IMR-90 (cell line): Measurements from ENCODE around the gene CARD14. TPM values are rescaled to one million over a fixed set of nuclear protein-coding genes. Genes with fewer than 3 reads are reported as not detected.

Experiments
- ATAC-seq: fragments of 200-7000 bp; cut with Tn5 transposase; 2 replicates; pipeline ENCODE4 v1.9.1; 2020; ENCODE audit warnings: low read depth, mild to moderate bottlenecking, moderate library complexity
- BruUV-seq: library from RNA; stranded (reverse); fragments of 400-500 nt; replicated peaks from 2 replicates; lab custom pipeline; 2021; lab: Mats Ljungman, UMichigan
- CTCF ChIA-PET: fragments of 300-600 bp; formaldehyde crosslinking; extraction: SDS; loops from one replicate; lab custom pipeline; 2021; ENCODE audit warnings: antibody characterized with exemption; lab: Yijun Ruan, JAX
- POLR2A ChIA-PET: fragments of 300-600 bp; sonication (Branson Sonifier 250); formaldehyde crosslinking; loops from one replicate; lab custom pipeline; 2022; ENCODE audit warnings: antibody characterized with exemption; ENCODE audit not compliant: unreplicated experiment; lab: Charles Lee
- DNase-seq: peaks from one replicate; pipeline ENCODE4 v3.0.0; 2013
- H2AFZ ChIP-seq: replicated peaks from 2 replicates; pipeline ENCODE3; 2013; ENCODE audit warnings: low read length, mild to moderate bottlenecking; ENCODE audit not compliant: poor library complexity
- H2AK5ac ChIP-seq: 2 replicates; pipeline ENCODE4 v1.6.1; 2013; ENCODE audit warnings: low read depth, low read length, inconsistent platforms
- H2AK9ac ChIP-seq: replicated peaks from 2 replicates; pipeline ENCODE3; 2013; ENCODE audit warnings: mild to moderate bottlenecking, low read depth, low read length, moderate library complexity; ENCODE audit not compliant: poor library complexity
- H2BK120ac ChIP-seq: 2 replicates; pipeline ENCODE4 v1.6.1; 2013; ENCODE audit warnings: low read depth, low read length, inconsistent platforms
- H2BK15ac ChIP-seq: 3 replicates; pipeline ENCODE4 v1.6.1; 2013; ENCODE audit warnings: low read depth, low read length, inconsistent platforms
- H2BK20ac ChIP-seq: 2 replicates; pipeline ENCODE4 v1.6.1; 2013; ENCODE audit warnings: low read depth, mild to moderate bottlenecking, inconsistent platforms, low read length, moderate library complexity
- H2BK5ac ChIP-seq: 2 replicates; pipeline ENCODE4 v1.6.1; 2013; ENCODE audit warnings: mild to moderate bottlenecking, low read depth, low read length, inconsistent platforms; ENCODE audit not compliant: poor library complexity, severe bottlenecking
- H3K14ac ChIP-seq: replicated peaks from 2 replicates; pipeline ENCODE4 v1.6.1; 2013; ENCODE audit warnings: low read depth, low read length, inconsistent platforms
- H3K18ac ChIP-seq: 2 replicates; pipeline ENCODE4 v1.6.1; 2013; ENCODE audit warnings: low read depth, low read length, control low read depth
- H3K23ac ChIP-seq: 2 replicates; pipeline ENCODE4 v1.6.1; 2013; ENCODE audit warnings: low read depth, low read length, inconsistent platforms
- H3K27ac ChIP-seq: 2 replicates; pipeline ENCODE4 v1.5.1; 2013; ENCODE audit warnings: mild to moderate bottlenecking, control low read depth, low read length; ENCODE audit not compliant: insufficient read depth
- H3K27me3 ChIP-seq: 2 replicates; pipeline ENCODE4 v1.6.1; 2013; ENCODE audit warnings: low read length; ENCODE audit not compliant: control insufficient read depth, insufficient read depth
- H3K36me3 ChIP-seq: 2 replicates; pipeline ENCODE4 v1.6.1; 2013; ENCODE audit warnings: low read length, mixed read lengths; ENCODE audit not compliant: control insufficient read depth, insufficient read depth
- H3K4ac ChIP-seq: 2 replicates; pipeline ENCODE4 v1.6.1; 2013; ENCODE audit warnings: low read depth, low read length, inconsistent platforms
- H3K4me1 ChIP-seq: 2 replicates; pipeline ENCODE4 v1.6.1; 2013; ENCODE audit warnings: low read length, mixed read lengths; ENCODE audit not compliant: control insufficient read depth, insufficient read depth
- H3K4me2 ChIP-seq: 2 replicates; pipeline ENCODE4 v1.6.1; 2013; ENCODE audit warnings: low read depth, mild to moderate bottlenecking, control low read depth, low read length, moderate library complexity
- H3K4me3 ChIP-seq: 2 replicates; pipeline ENCODE4 v1.5.1; 2013; ENCODE audit warnings: low read depth, mild to moderate bottlenecking, control low read depth, low read length, moderate library complexity; ENCODE audit not compliant: insufficient read depth
- H3K56ac ChIP-seq: 2 replicates; pipeline ENCODE4 v1.6.1; 2013; ENCODE audit warnings: low read length, inconsistent platforms; ENCODE audit not compliant: insufficient read depth; ENCODE audit errors: extremely low read depth
- H3K79me1 ChIP-seq, 2 experiments: 2 replicates each; pipeline ENCODE4 v1.6.1; 2013; ENCODE audit warnings: low read length in 2 of 2, inconsistent platforms in 1 of 2, low read depth in 1 of 2
- H3K9ac ChIP-seq: 2 replicates; pipeline ENCODE4 v1.6.1; 2013; ENCODE audit warnings: low read depth, low read length, control low read depth
- H3K9me1 ChIP-seq: 2 replicates; pipeline ENCODE4 v1.6.1; 2013; ENCODE audit warnings: low read length, inconsistent platforms; ENCODE audit not compliant: insufficient read depth
- H3K9me3 ChIP-seq: 2 replicates; pipeline ENCODE4 v1.6.1; 2013; ENCODE audit warnings: low read length; ENCODE audit not compliant: control insufficient read depth, insufficient read depth
- H4K20me1 ChIP-seq: 2 replicates; pipeline ENCODE4 v1.6.1; 2013; ENCODE audit warnings: low read length, inconsistent platforms; ENCODE audit not compliant: insufficient read depth
- H4K5ac ChIP-seq: 2 replicates; pipeline ENCODE4 v1.6.1; 2013; ENCODE audit warnings: mild to moderate bottlenecking, low read depth, low read length, control low read depth
- H4K8ac ChIP-seq, 2 experiments: 2 replicates each; pipeline ENCODE4 v1.6.1; 2013; ENCODE audit warnings: low read depth in 2 of 2, low read length in 2 of 2, control low read depth in 1 of 2, inconsistent platforms in 1 of 2
- H4K91ac ChIP-seq: 2 replicates; pipeline ENCODE4 v1.6.1; 2013; ENCODE audit warnings: low read depth, low read length, inconsistent platforms; ENCODE audit not compliant: insufficient read depth
- BHLHE40 ChIP-seq: fragments of 150-350 bp; IDR thresholded peaks from 2 replicates; pipeline ENCODE4 v1.6.1; 2016; ENCODE audit warnings: mild to moderate bottlenecking, low read depth, low read length
- CEBPB ChIP-seq: IDR thresholded peaks from 2 replicates; pipeline ENCODE4 v1.6.1; 2012; ENCODE audit warnings: low read depth, low read length, improper control_type of control experiment
- CHD1 ChIP-seq: IDR thresholded peaks from 2 replicates; pipeline ENCODE4 v1.6.1; 2012; ENCODE audit warnings: low read depth, low read length, improper control_type of control experiment
- CTCF ChIP-seq: conservative IDR thresholded peaks from 2 replicates; pipeline ENCODE4 v1.5.1; 2012; ENCODE audit warnings: mild to moderate bottlenecking, low read depth, low read length, improper control_type of control experiment
- ELK1 ChIP-seq: fragments of 150-350 bp; IDR thresholded peaks from 2 replicates; pipeline ENCODE4 v1.6.1; 2016; ENCODE audit warnings: low read depth, mild to moderate bottlenecking, low read length, moderate library complexity, borderline replicate concordance
- FOS ChIP-seq: fragments of 150-350 bp; IDR thresholded peaks from 2 replicates; pipeline ENCODE4 v1.6.1; 2016; ENCODE audit warnings: low read depth, low read length
- MAFK ChIP-seq: IDR thresholded peaks from 2 replicates; pipeline ENCODE4 v1.6.1; 2012; ENCODE audit warnings: low read depth, low read length, improper control_type of control experiment
- MAZ ChIP-seq: IDR thresholded peaks from 2 replicates; pipeline ENCODE4 v1.6.1; 2012; ENCODE audit warnings: low read depth, mild to moderate bottlenecking, low read length, improper control_type of control experiment, moderate library complexity, borderline replicate concordance
- MXI1 ChIP-seq: IDR thresholded peaks from 2 replicates; pipeline ENCODE4 v1.6.1; 2012; ENCODE audit warnings: low read depth, mild to moderate bottlenecking, low read length, moderate library complexity, borderline replicate concordance
- NFE2L2 ChIP-seq: fragments of 150-350 bp; IDR thresholded peaks from 2 replicates; pipeline ENCODE4 v1.6.1; 2016; ENCODE audit warnings: low read depth, mild to moderate bottlenecking, low read length
- POLR2A ChIP-seq: IDR thresholded peaks from 2 replicates; pipeline ENCODE4 v1.6.1; 2012; ENCODE audit warnings: mild to moderate bottlenecking, low read depth, low read length
- RAD21 ChIP-seq: IDR thresholded peaks from 2 replicates; pipeline ENCODE4 v1.6.1; 2012; ENCODE audit warnings: low read length, improper control_type of control experiment
- RCOR1 ChIP-seq: IDR thresholded peaks from 2 replicates; pipeline ENCODE4 v1.6.1; 2012; ENCODE audit warnings: mild to moderate bottlenecking, low read length, improper control_type of control experiment; ENCODE audit not compliant: insufficient replicate concordance
- RFX5 ChIP-seq: IDR thresholded peaks from 2 replicates; pipeline ENCODE4 v1.8.0; 2012; ENCODE audit warnings: low read depth, mild to moderate bottlenecking, low read length, moderate library complexity
- SMC3 ChIP-seq: fragments of 150-350 bp; IDR thresholded peaks from 2 replicates; pipeline ENCODE4 v1.6.1; 2016; ENCODE audit warnings: low read depth, mild to moderate bottlenecking, antibody characterized with exemption, low read length, moderate library complexity
- USF2 ChIP-seq: fragments of 150-350 bp; IDR thresholded peaks from 2 replicates; pipeline ENCODE4 v1.6.1; 2017; ENCODE audit warnings: mild to moderate bottlenecking, antibody characterized with exemption, low read length, low read depth
- whole genome bisulfite sequencing, 2 experiments: methylation state at CpG; one replicate each; pipeline versions ENCODE4 v1.1.5 to v1.1.7; 2013; ENCODE audit warnings: missing lambda C conversion rate in 2 of 2; ENCODE audit not compliant: insufficient read length in 1 of 2; ENCODE audit errors: extremely low coverage in 2 of 2; 5-methylcytosine and 5-hydroxymethylcytosine counted together
- dilution Hi-C: fragments of 300-500 bp; cut with HindIII; formaldehyde crosslinking; loops from one replicate; pipeline ENCODE4 v1.14.3; 2018; ENCODE audit warnings: low sequenced_read_pairs; ENCODE audit not compliant: unreplicated experiment
- in situ Hi-C: fragments of 300-500 bp; cut with MboI; formaldehyde crosslinking; loops from 3 replicates; pipeline ENCODE4 v1.14.3; 2019; ENCODE audit warnings: low sequenced_read_pairs, inconsistent platforms, mixed read lengths
- intact Hi-C: fragments of 100-400 bp; cut with micrococcal nuclease; formaldehyde crosslinking; loops from 2 replicates; pipeline ENCODE4 v1.10.0; 2022
- polyA plus RNA-seq, 3 experiments: library from polyadenylated mRNA; depleted of rRNA; stranded (reverse); fragments of >200 nt; gene quantifications; 2 replicates each; pipeline ENCODE4 v1.2.3, GENCODE V29; 2012; ENCODE audit warnings: low replicate concordance in 1 of 3
- total RNA-seq: library from RNA; depleted of rRNA; stranded (reverse); fragments of >200 nt; gene quantifications from 2 replicates; pipeline ENCODE4 v1.2.3, GENCODE V29; 2012

The CARD14 gene
- total and polyA plus RNA-seq, 2 of the 4 experiments (the other 2 are of a cell fraction) = not detected

- POLR2A ChIA-PET = no interaction called here
- H4K5ac ChIP-seq = no peak overlapping the region
- BruUV-seq = no TSS peak
- no peak overlapping the region for H2BK5ac ChIP-seq
- no peak overlapping the region for H3K4me3 ChIP-seq
- peak overlapping the region; percentile 80 for H2AK5ac ChIP-seq
- DNase-seq = no peak
- H3K4me1 ChIP-seq = peaks cover 6% of the 10 kb centered on the region; the same call in 1 of the 2 replicates
- dilution Hi-C loops (no loop called here), intact Hi-C loops (no loop called here), in situ Hi-C loops (no loop called here)
- CTCF ChIA-PET = no interaction called here
- ATAC-seq = no peak
- H3K36me3 ChIP-seq = peaks cover 45% of the 10 kb centered on the region
- TF ChIP-seq CTCF (no peak), USF2 (no peak), BHLHE40 (no peak), CHD1 (no peak), MXI1 (no peak), RAD21 (no peak), ELK1 (no peak), CEBPB (no peak), RFX5 (no peak), SMC3 (no peak), MAZ (no peak), MAFK (no peak), FOS (no peak), RCOR1 (no peak), NFE2L2 (no peak), POLR2A (no peak)
- no peak overlapping the region for H4K91ac ChIP-seq
- no peak overlapping the region for H3K18ac ChIP-seq
- no peak overlapping the region for H2AFZ ChIP-seq
- no peak overlapping the region for H2BK120ac ChIP-seq
- H3K23ac ChIP-seq = no peak overlapping the region
- H3K56ac ChIP-seq = no peak overlapping the region
- H3K27ac ChIP-seq = no peak overlapping the region
- H3K4ac ChIP-seq = no peak overlapping the region
- no peaks in the 10 kb centered on the region for H3K9me3 ChIP-seq
- peaks cover 22 to 59% of the 10 kb centered on the region in 2 experiments for H3K79me1 ChIP-seq
- H2AK9ac ChIP-seq = peak overlapping the region; percentile 88
- no peak overlapping the region for H3K9ac ChIP-seq
- H2BK20ac ChIP-seq = no peak overlapping the region
- no peak overlapping the region for H3K4me2 ChIP-seq
- peaks cover 33% of the 10 kb centered on the region for H4K20me1 ChIP-seq
- no peak overlapping the region for H3K14ac ChIP-seq
- H4K8ac ChIP-seq = no peak overlapping the region
- H3K9me1 ChIP-seq = peaks cover 24% of the 10 kb centered on the region
- H3K27me3 ChIP-seq = no peaks in the 10 kb centered on the region
- WGBS, 2 experiments = 100% methylated on average over 1 of the region's 7 CpGs; no CpG with 5 or more reads in 1 of the 2 experiments
- no peak overlapping the region for H2BK15ac ChIP-seq
Measured at GRCh38 chr17:80218391-80218790, 48.6 kb downstream of the CARD14 start.
